ENCODE measurements around the gene LIPC. TPM values are rescaled to one million over a fixed set of nuclear protein-coding genes. Genes with fewer than 3 reads are reported as not detected.
A peak's percentile ranks its signal among the peaks of the same experiment; 100 is the strongest.

Gene LIPC
- polyA plus RNA-seq, 3 donors = 0.37 TPM; not detected in 2

DNA sequence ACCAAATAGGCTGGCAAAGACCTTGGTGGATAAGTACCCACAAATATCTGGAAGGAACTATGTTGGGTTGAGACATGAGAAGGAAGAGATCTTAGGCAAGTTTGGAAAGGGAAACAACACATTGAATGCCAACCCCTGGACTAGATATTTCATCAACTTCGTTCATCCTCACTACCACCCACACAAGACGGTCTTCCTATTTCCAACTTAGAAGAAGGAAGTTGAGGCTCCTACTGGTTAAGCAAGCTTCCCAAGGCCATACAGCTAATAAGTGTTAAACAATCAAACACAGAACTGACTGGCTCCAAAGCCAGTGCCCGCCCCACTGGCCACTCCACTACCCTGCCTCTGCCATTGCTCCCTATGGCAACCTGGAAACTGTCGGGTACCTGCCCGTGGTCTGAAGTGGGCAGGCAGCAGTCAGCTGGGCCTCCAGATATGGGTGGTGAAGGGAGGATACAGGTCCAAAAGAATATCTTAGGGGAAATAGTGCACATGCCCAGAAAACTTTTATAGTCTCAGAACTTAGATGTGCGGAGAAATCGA lies 94.9 kb downstream of the LIPC start:
- Histone ChIP-seq H3K36me3 (replicated peaks in 1 of 2; ENCODE audit: control insufficient read depth in 1 of 2, insufficient read depth in 2 of 2, low read length in 2 of 2) (no peaks in the 10 kb centered on the region), H3K79me2 (ENCODE audit: insufficient read depth, low read length) (no peaks in the 10 kb centered on the region), H3K27ac (ENCODE audit: low read depth in 1 of 2, low read length in 2 of 2) (peak overlapping the region; percentile 79 to 99), H4K20me1 (ENCODE audit: insufficient read depth, low read length) (no peaks in the 10 kb centered on the region), H3K4me1 (ENCODE audit: control insufficient read depth in 1 of 2, insufficient read depth in 2 of 2, low read length in 2 of 2) (peaks cover 60 to 63% of the 10 kb centered on the region in 2 donors), H3K9me3 (replicated peaks in 1 of 2; ENCODE audit: control insufficient read depth in 1 of 2, insufficient read depth in 1 of 2, low read length in 2 of 2) (no peaks in the 10 kb centered on the region), H3K4me2 (replicated peaks; ENCODE audit: extremely low read depth, low read length, poor library complexity, severe bottlenecking) (peak overlapping the region; percentile 16), H3K9ac (ENCODE audit: insufficient read depth, low read length, poor library complexity, severe bottlenecking) (peak overlapping the region; percentile 23), H3K4me3 (replicated peaks in 1 of 3; ENCODE audit: low read depth in 2 of 3, low read length in 3 of 3) (peak overlapping the region in 1 of 3 experiments; percentile 36), H3K27me3 (ENCODE audit: control insufficient read depth in 2 of 2, insufficient read depth in 2 of 2, low read length in 2 of 2) (no peaks in the 10 kb centered on the region), H2AFZ (ENCODE audit: insufficient read depth, low read depth, low read length, poor library complexity, severe bottlenecking) (no peak overlapping the region)
- DNase-seq = peak; percentile 76 to 94 (median 88)
- Mint-ChIP-seq H3K4me1 (peaks cover 59% of the 10 kb centered on the region), H3K9me3 (peaks cover 0 to 3% (median 0%) of the 10 kb centered on the region in 7 donors), H3K4me3 (peak overlapping the region in 1 of 2 donors; percentile 53), H3K27me3 (ENCODE audit: low read depth in 3 of 3) (peaks cover 0 to 3% (median 0%) of the 10 kb centered on the region in 3 donors), H3K36me3 (peaks cover 0 to 5% of the 10 kb centered on the region in 2 donors), H3K27ac (peak overlapping the region; percentile 91 to 96 (median 94))
- TF ChIP-seq, protein P1, sequence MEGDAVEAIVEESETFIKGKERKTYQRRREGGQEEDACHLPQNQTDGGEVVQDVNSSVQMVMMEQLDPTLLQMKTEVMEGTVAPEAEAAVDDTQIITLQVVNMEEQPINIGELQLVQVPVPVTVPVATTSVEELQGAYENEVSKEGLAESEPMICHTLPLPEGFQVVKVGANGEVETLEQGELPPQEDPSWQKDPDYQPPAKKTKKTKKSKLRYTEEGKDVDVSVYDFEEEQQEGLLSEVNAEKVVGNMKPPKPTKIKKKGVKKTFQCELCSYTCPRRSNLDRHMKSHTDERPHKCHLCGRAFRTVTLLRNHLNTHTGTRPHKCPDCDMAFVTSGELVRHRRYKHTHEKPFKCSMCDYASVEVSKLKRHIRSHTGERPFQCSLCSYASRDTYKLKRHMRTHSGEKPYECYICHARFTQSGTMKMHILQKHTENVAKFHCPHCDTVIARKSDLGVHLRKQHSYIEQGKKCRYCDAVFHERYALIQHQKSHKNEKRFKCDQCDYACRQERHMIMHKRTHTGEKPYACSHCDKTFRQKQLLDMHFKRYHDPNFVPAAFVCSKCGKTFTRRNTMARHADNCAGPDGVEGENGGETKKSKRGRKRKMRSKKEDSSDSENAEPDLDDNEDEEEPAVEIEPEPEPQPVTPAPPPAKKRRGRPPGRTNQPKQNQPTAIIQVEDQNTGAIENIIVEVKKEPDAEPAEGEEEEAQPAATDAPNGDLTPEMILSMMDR (IDR thresholded peaks at IDR 0.05) = no peak
- intact Hi-C loops (cut with micrococcal nuclease) = loop anchor here in 1 of 2 donors (10.0 kb wide), 2 partner anchors 218 to 282 kb away; partner anchors contain the start of gene ADAM10
- 33% methylated on average over 3 of the region's 7 CpGs for WGBS (ENCODE audit: insufficient coverage)

DNA sequence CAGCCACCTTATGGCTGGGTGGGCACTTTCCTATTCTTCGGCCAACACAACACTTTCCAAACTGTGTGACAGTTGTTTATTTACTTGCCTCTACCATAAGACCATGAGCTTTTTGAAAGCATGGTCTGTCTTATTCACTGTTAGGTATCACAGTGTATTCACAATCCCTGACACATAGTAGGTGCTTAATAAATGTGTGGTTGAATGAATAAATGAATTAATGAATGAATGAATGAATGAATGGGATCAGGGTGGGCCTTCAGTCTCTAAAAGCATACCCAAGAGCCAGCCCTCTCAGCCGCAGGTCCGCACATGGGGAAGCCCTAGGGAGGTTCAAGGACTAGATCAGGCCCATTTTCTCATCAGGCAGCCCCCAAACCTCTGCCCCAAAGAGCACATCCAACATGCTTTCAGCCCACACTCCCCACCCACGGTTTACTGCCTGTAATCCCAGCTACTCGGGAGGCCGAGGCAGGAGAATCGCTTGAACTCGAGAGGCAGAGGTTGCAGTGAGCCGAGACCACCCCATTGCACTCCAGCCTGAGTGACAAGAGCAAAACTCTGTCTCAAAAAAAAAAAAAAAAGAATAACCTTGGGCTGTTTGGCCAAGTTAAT lies 95.9 kb downstream of the LIPC start:
- Histone ChIP-seq H3K4me3 (replicated peaks in 1 of 3; ENCODE audit: low read depth in 2 of 3, low read length in 3 of 3) (peak overlapping the region in 1 of 3 experiments; percentile 36), H3K27ac (ENCODE audit: low read depth in 1 of 2, low read length in 2 of 2) (peak overlapping the region in 1 of 2 donors; percentile 99), H2AFZ (ENCODE audit: insufficient read depth, low read depth, low read length, poor library complexity, severe bottlenecking) (no peak overlapping the region), H4K20me1 (ENCODE audit: insufficient read depth, low read length) (no peaks in the 10 kb centered on the region), H3K4me1 (ENCODE audit: control insufficient read depth in 1 of 2, insufficient read depth in 2 of 2, low read length in 2 of 2) (peaks cover 50 to 53% of the 10 kb centered on the region in 2 donors), H3K79me2 (ENCODE audit: insufficient read depth, low read length) (no peaks in the 10 kb centered on the region), H3K9ac (ENCODE audit: insufficient read depth, low read length, poor library complexity, severe bottlenecking) (no peak overlapping the region), H3K9me3 (replicated peaks in 1 of 2; ENCODE audit: control insufficient read depth in 1 of 2, insufficient read depth in 1 of 2, low read length in 2 of 2) (no peaks in the 10 kb centered on the region), H3K36me3 (replicated peaks in 1 of 2; ENCODE audit: control insufficient read depth in 1 of 2, insufficient read depth in 2 of 2, low read length in 2 of 2) (no peaks in the 10 kb centered on the region), H3K4me2 (replicated peaks; ENCODE audit: extremely low read depth, low read length, poor library complexity, severe bottlenecking) (no peak overlapping the region), H3K27me3 (ENCODE audit: control insufficient read depth in 2 of 2, insufficient read depth in 2 of 2, low read length in 2 of 2) (no peaks in the 10 kb centered on the region)
- DNase-seq = no peak
- peaks cover 0 to 3% of the 10 kb centered on the region in 2 donors for H3K36me3 Mint-ChIP-seq
- WGBS (ENCODE audit: insufficient coverage) = 98% methylated on average over 8 of the region's 9 CpGs
- no peak overlapping the region for H3K4me3 Mint-ChIP-seq
- TF ChIP-seq, protein P1 (IDR thresholded peaks at IDR 0.05) = no peak
- peak overlapping the region; percentile 33 to 96 (median 91) for H3K27ac Mint-ChIP-seq
- H3K9me3 Mint-ChIP-seq = peaks cover 0 to 3% (median 0%) of the 10 kb centered on the region in 7 donors
- peaks cover 50% of the 10 kb centered on the region for H3K4me1 Mint-ChIP-seq
- peaks cover 0 to 1% (median 0%) of the 10 kb centered on the region in 3 donors for H3K27me3 Mint-ChIP-seq (ENCODE audit: low read depth in 3 of 3)
- intact Hi-C loops (cut with micrococcal nuclease) = loop anchor here in 1 of 2 donors (10.0 kb wide), 2 partner anchors 217 to 283 kb away; partner anchors contain the start of gene ADAM10

Measured in CD14-positive monocyte (primary cell).